NCI-H146 treated with DMSO at 0.1 percent for 48 hours (cell line): ENCODE results near the gene MMP17.

Experiments
- DNase-seq: peaks from one replicate; lab custom pipeline; 2025; ENCODE audit not compliant: unreplicated experiment; lab: John Stamatoyannopoulos, UW

The MMP17 gene

GRCh38 chr12:131829791-131830334 lies 1.7 kb downstream of the MMP17 start:
- no peak for DNase-seq

GRCh38 chr12:131830335-131830913 lies 2.2 kb downstream of the MMP17 start:
- DNase-seq = peak; percentile 64

DNA sequence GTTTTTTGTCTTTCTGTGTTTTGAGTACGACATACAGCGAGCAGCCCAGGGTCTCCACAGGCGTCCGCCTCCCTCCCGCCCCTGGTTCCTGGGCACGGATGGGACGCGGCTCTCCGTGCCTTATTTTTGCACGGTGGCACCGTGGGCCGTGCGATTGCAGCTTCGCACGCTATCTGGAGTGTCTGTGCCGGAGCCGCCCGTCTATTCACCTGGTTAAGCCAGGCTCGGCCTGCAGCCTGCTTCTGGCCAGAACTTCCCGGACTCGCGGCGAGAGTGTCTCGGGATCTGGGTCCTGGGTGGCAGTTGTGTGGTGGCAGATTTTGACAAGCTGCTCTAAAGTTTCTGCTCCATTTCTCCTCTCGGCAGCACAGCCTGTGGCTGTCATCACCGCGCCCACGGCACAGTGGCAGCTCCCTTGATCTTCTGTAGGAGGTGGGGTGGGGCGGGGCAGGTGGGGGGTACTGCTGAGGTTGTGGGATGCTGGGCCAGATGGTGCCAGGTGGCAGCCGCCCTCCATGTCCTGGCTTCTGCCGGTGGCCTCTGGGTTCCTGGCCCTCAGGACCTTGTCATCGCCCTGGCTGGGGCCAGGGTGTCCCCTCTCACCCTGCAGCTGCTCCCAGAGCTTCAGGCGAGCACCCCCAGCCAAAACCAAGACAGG lies 2.9 kb downstream of the MMP17 start:
- peak; percentile 51 for DNase-seq

GRCh38 chr12:131831635-131832041 lies 3.4 kb downstream of the MMP17 start:
- no peak for DNase-seq

- DNase-seq = peak; percentile 17
Observed at GRCh38 chr12:131832321-131833231, 4.4 kb downstream of the MMP17 start.

GRCh38 chr12:131833288-131833895 lies 5.2 kb downstream of the MMP17 start:
- DNase-seq = no peak

- DNase-seq = no peak
Observed at GRCh38 chr12:131833896-131834641, 5.9 kb downstream of the MMP17 start.

DNA sequence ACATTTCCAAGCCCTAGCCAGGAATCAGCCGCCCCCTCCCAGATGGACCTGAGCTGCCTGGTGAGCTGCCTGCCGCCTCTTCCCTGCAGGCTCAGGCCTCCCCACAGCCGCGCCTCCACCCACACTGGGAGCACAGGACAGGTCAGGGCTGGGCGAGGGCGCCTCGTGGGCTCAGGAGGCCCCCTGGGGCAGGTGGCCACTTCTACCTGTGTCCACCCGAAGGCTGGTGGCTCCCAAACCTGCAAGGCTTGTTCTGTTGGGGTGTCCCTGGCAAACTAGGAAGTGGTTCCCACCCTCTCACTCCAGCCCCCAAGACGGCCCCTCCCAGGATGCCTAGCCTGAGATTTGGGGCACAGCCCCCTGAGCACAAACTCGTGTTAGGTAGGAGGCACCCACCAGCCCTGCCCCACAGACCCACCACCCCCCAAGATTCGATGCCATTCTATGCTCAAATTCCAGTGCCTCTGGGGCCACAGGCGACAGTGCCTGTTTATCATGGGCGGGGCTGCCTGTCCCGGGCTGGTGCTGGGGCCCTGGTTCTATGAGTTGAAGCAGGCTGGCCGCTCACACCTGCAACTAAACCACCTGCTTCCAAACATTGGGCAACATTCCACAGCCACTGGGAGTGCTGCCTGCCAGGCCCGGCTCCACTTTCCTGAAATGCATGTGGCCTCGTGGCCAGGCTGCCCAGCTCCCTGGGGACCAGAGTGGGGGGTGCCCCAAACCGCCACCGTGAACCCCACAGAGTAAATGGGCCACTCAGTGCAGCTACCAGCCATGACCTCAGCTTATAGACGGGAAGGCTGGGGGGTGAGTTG lies 6.8 kb downstream of the MMP17 start:
- no peak for DNase-seq

GRCh38 chr12:131835616-131836171 lies 7.5 kb downstream of the MMP17 start:
- no peak for DNase-seq

DNA sequence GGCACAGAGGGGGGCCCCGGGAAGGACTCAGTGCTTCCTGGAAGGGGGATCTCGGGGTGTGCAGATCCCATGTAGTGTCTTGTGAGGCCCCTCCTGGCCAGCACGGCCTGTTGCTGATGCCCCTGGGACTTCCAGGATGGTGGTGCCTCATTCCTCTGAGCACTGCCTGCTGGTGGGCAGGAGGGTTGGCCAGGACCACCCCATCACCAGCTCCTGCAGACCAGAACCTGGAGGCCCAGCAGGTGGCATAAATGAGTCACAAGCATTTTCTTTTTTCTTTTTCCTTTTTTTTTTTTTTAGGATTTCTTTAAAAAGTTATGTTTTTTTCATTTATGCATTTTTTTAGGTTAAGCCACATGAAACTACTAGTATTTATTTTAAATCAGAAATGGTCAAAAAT lies 8.0 kb downstream of the MMP17 start:
- no peak for DNase-seq

DNA sequence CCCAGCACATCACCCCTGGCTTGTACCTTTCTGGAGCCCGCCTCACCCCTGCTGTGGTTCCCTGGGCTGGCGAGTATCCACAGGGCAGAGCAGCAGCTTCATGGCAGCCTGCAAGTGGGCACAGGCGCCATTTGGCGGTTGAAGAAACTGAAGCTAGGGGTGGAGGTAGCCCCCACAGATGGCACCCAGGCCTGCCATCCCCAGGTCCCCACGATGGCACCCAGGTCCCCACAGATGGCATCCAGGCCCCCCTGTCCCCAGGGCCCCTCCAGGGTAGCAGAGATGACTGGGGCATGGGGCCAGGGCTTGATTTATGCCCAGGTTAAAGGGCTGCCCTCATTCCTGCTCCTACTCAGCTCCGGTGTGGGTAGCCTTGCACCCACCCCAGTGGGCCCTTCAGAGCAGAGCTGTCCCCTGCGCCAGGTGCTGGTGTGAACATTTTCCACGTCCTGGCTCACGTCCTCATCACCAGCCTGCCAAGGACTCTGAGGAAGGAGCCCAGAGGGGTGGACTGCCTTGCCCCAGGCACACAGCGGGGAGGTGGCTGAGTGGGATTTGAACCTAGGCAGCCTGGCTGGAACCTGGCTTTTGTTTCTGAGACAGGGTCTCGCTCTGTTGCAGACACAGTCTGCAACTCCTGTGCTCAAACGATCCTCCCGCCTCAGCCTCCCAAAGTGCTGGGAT lies 8.7 kb downstream of the MMP17 start:
- no peak for DNase-seq

GRCh38 chr12:131840643-131841416 lies 12.6 kb downstream of the MMP17 start:
- DNase-seq = no peak

DNA sequence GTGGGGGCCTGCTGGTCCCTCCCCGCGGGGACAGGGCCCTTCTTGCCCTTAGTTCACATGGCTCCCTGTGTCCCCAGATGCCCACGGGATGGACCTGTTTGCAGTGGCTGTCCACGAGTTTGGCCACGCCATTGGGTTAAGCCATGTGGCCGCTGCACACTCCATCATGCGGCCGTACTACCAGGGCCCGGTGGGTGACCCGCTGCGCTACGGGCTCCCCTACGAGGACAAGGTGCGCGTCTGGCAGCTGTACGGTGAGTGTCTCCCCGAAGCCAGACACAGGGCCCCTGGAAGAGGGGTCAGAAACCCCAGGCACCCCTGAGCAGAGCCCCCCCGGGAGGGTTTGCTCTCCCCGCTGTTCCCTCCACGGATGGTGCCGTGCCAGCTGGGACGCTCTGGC lies 13.4 kb downstream of the MMP17 start:
- DNase-seq = no peak

GRCh38 chr12:131842169-131842568 lies 14.0 kb downstream of the MMP17 start:
- DNase-seq = no peak

GRCh38 chr12:131843527-131843926 lies 15.3 kb downstream of the MMP17 start:
- DNase-seq = no peak

- DNase-seq = no peak
Observed at GRCh38 chr12:131844140-131844539, 15.9 kb downstream of the MMP17 start.

DNA sequence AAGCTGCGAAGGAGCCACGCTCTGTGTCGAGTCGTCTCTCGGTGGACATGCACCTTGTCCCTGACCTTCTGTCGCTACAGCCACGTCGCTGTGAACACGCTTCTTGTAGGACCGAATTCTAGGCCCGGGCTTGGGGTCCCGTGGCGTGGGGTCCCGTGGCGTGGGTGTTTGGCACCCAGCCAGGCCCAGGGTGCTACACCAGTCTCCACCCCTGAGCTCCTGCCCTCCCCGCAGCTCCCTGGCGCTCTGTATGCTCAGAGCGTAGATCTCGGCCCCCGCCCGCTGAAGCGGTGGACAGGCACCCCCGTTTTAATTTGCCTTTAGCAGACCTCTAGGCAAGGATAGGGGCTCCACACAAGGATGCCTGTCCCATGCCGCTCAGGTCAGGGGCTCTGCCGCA lies 16.5 kb downstream of the MMP17 start:
- no peak for DNase-seq

DNA sequence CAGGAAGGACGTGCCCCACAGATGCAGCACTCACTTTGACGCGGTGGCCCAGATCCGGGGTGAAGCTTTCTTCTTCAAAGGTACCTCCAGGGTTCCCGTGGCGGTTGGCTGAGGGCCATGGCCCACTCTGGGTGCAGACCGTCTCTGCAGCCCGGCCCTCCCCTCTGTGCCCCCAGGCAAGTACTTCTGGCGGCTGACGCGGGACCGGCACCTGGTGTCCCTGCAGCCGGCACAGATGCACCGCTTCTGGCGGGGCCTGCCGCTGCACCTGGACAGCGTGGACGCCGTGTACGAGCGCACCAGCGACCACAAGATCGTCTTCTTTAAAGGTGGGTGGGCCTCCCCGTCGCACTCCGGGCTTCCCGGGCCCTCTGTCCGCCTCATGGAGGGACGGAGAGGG lies 16.9 kb downstream of the MMP17 start:
- no peak for DNase-seq
